Neural cell (in vitro differentiated cells): ENCODE measurements around the gene HDAC11. TPM values are rescaled to one million over a fixed set of nuclear protein-coding genes. Genes with fewer than 3 reads are reported as not detected.
"Not testable (repeated sequence)": the region's sequence is repeated elsewhere in the genome, so short reads cannot be mapped to it uniquely, and the experiment has no call there.

Source experiments
- H2AFZ ChIP-seq: fragments of 200-600, 300-800 bp; sonication (generic), shearing (Covaris generic); 2 replicates; pipeline ENCODE4 v1.6.0; 2014; ENCODE audit warnings: low read depth, mild to moderate bottlenecking, antibody characterized with exemption, low read length, moderate library complexity
- H3F3A ChIP-seq: fragments of 200-600 bp; shearing (Covaris generic); 2 replicates; pipeline ENCODE4 v1.6.1; 2016; ENCODE audit warnings: mild to moderate bottlenecking, moderate library complexity, mixed read lengths, antibody characterized with exemption, low read length; ENCODE audit not compliant: insufficient read depth, poor library complexity, severe bottlenecking
- H3K27ac ChIP-seq: fragments of 200-600, 300-800 bp; sonication (generic), shearing (Covaris generic); 2 replicates; pipeline ENCODE4 v1.5.1; 2014; ENCODE audit warnings: mild to moderate bottlenecking, low read length, moderate library complexity
- H3K27me3 ChIP-seq: fragments of 300-800, 200-600 bp; sonication (generic), shearing (Covaris generic); 2 replicates; pipeline ENCODE4 v1.6.0; 2014; ENCODE audit warnings: mild to moderate bottlenecking, low read depth, low read length, moderate library complexity; ENCODE audit not compliant: insufficient read depth
- H3K36me3 ChIP-seq: fragments of 300-800, 200-600 bp; sonication (generic), shearing (Covaris generic); 2 replicates; pipeline ENCODE4 v1.5.1; 2014; ENCODE audit warnings: mild to moderate bottlenecking, antibody characterized with exemption, low read length, moderate library complexity; ENCODE audit not compliant: insufficient read depth
- H3K4me2 ChIP-seq: fragments of 300-800, 200-600 bp; sonication (generic), shearing (Covaris generic); 2 replicates; pipeline ENCODE4 v1.6.0; 2014; ENCODE audit warnings: mild to moderate bottlenecking, low read length
- H3K4me3 ChIP-seq: fragments of 300-800, 200-600 bp; sonication (generic), shearing (Covaris generic); 2 replicates; pipeline ENCODE4 v1.5.1; 2014; ENCODE audit warnings: mild to moderate bottlenecking, low read length, moderate library complexity
- H3K79me2 ChIP-seq: fragments of 200-600 bp; shearing (Covaris generic); replicated peaks from 2 replicates; pipeline ENCODE4 v1.6.0; 2014; ENCODE audit warnings: mild to moderate bottlenecking, low read length, moderate library complexity; ENCODE audit not compliant: insufficient read depth
- H3K9ac ChIP-seq: fragments of 300-800, 200-600 bp; sonication (generic), shearing (Covaris generic); 2 replicates; pipeline ENCODE4 v1.6.1; 2016; ENCODE audit warnings: mild to moderate bottlenecking, low read length, mixed read lengths
- H3K9me2 ChIP-seq: fragments of 200-600 bp; shearing (Covaris generic); 2 replicates; pipeline ENCODE4 v1.6.1; 2016; ENCODE audit warnings: mild to moderate bottlenecking, low read length, mixed read lengths; ENCODE audit not compliant: insufficient read depth
- H3K9me3 ChIP-seq: fragments of 200-600, 300-800 bp; sonication (generic), shearing (Covaris generic); 2 replicates; pipeline ENCODE4 v1.6.1; 2016; ENCODE audit warnings: mild to moderate bottlenecking, mixed run types, low read length, moderate library complexity, mixed read lengths
- H4K20me1 ChIP-seq: fragments of 200-600 bp; shearing (Covaris generic); 2 replicates; pipeline ENCODE4 v1.6.1; 2016; ENCODE audit warnings: mild to moderate bottlenecking, mixed run types; ENCODE audit not compliant: insufficient read depth
- CTCF ChIP-seq: fragments of 450-650 bp; IDR thresholded peaks from 2 replicates; pipeline ENCODE4 v1.5.1; 2014; ENCODE audit warnings: antibody characterized with exemption, mild to moderate bottlenecking, moderate library complexity; ENCODE audit not compliant: poor library complexity, severe bottlenecking
- EP300 ChIP-seq: fragments of 450-650 bp; conservative IDR thresholded peaks from 2 replicates; pipeline ENCODE4 v1.6.1; 2014; ENCODE audit warnings: antibody characterized with exemption, mild to moderate bottlenecking, moderate library complexity; ENCODE audit not compliant: poor library complexity, severe bottlenecking
- EZH2 ChIP-seq: fragments of 200-600, 300-800 bp; shearing (Covaris generic), sonication (generic); IDR thresholded peaks from 2 replicates; pipeline ENCODE4 v1.6.1; 2014; ENCODE audit warnings: antibody characterized with exemption, low read length, borderline replicate concordance, mild to moderate bottlenecking; ENCODE audit not compliant: insufficient read depth, poor library complexity, severe bottlenecking
- MXI1 ChIP-seq: fragments of 450-650 bp; conservative IDR thresholded peaks from 2 replicates; pipeline ENCODE4 v1.6.1; 2014; ENCODE audit warnings: antibody characterized with exemption, mild to moderate bottlenecking; ENCODE audit not compliant: poor library complexity, severe bottlenecking
- POLR2AphosphoS5 ChIP-seq: IDR thresholded peaks from 2 replicates; pipeline ENCODE4 v1.6.1; 2012
- RAD21 ChIP-seq: fragments of 450-650 bp; conservative IDR thresholded peaks from 2 replicates; pipeline ENCODE4 v1.6.1; 2014; ENCODE audit warnings: antibody characterized with exemption, mild to moderate bottlenecking, moderate library complexity
- REST ChIP-seq: IDR thresholded peaks from 2 replicates; pipeline ENCODE4 v1.6.1; 2012; ENCODE audit warnings: borderline replicate concordance
- SMC3 ChIP-seq: fragments of 450-650 bp; conservative IDR thresholded peaks from 2 replicates; pipeline ENCODE4 v1.6.1; 2014; ENCODE audit warnings: antibody characterized with exemption, mild to moderate bottlenecking, moderate library complexity; ENCODE audit not compliant: poor library complexity
- TAF1 ChIP-seq: IDR thresholded peaks from 2 replicates; pipeline ENCODE4 v1.6.1; 2012; ENCODE audit warnings: low read depth
- polyA plus RNA-seq: library from polyadenylated mRNA; depleted of rRNA; stranded (reverse); fragments of >200 nt; gene quantifications from 2 replicates; pipeline ENCODE4 v1.2.3, GENCODE V29; 2014

Gene HDAC11
- polyA plus RNA-seq, 1 donor from 2014 or later = 14.8 TPM

GRCh38 chr3:13432093-13432492 is 48.0 kb upstream of the HDAC11 start:
- no peaks in the 10 kb centered on the region for H3K36me3 ChIP-seq
- H4K20me1 ChIP-seq = no peaks in the 10 kb centered on the region
- H3K27me3 ChIP-seq = no peaks in the 10 kb centered on the region
- TF ChIP-seq MXI1 (no peak), POLR2AphosphoS5 (no peak), CTCF (no peak), RAD21 (no peak), EZH2 (no peak), REST (no peak)
- no peaks in the 10 kb centered on the region for H3F3A ChIP-seq
- H3K4me2 ChIP-seq = no peak overlapping the region
- H3K9me3 ChIP-seq = no peaks in the 10 kb centered on the region
- H3K79me2 ChIP-seq = no peaks in the 10 kb centered on the region
- no peak overlapping the region for H3K27ac ChIP-seq
- H3K9ac ChIP-seq = no peak overlapping the region
- no peak overlapping the region for H2AFZ ChIP-seq
- no peak overlapping the region for H3K4me3 ChIP-seq
- no peaks in the 10 kb centered on the region for H3K9me2 ChIP-seq

DNA sequence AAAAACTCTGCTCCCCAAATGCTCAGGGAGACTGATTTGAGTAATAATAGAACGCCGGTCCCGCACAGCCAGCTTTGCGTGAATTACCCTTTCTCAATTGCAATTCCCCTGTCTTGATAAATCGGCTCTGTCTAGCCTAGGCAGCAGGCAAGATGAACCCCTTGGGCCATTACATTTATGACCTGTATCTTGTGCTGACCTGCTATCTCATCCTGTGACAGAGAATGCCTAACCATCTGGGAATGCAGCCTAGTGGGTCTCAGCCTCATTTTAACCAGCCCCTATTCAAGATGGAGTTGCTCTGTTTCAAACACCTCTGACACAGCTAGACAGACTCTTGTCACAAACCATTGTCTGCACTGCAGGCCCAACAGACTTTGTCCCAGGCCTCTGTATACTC is 46.2 kb upstream of the HDAC11 start:
- no peaks in the 10 kb centered on the region for H3K79me2 ChIP-seq
- no peaks in the 10 kb centered on the region for H3K27me3 ChIP-seq
- H3K36me3 ChIP-seq = no peaks in the 10 kb centered on the region
- H3F3A ChIP-seq = no peaks in the 10 kb centered on the region
- H4K20me1 ChIP-seq = no peaks in the 10 kb centered on the region
- no peaks in the 10 kb centered on the region for H3K9me3 ChIP-seq
- H3K9ac ChIP-seq = no peak overlapping the region
- no peaks in the 10 kb centered on the region for H3K9me2 ChIP-seq
- H3K27ac ChIP-seq = no peak overlapping the region
- H2AFZ ChIP-seq = no peak overlapping the region
- H3K4me3 ChIP-seq = no peak overlapping the region
- no peak for TF ChIP-seq POLR2AphosphoS5
- no peak for TF ChIP-seq EZH2
- TF ChIP-seq CTCF = no peak
- no peak for TF ChIP-seq TAF1
- no peak for TF ChIP-seq REST
- no peak for TF ChIP-seq EP300
- no peak for TF ChIP-seq MXI1
- TF ChIP-seq SMC3 = no peak
- no peak for TF ChIP-seq RAD21
- no peak overlapping the region for H3K4me2 ChIP-seq

- H3K36me3 ChIP-seq, H3K79me2 ChIP-seq, H3K4me2 ChIP-seq, H3K9me2 ChIP-seq, H3K4me3 ChIP-seq, H3K9me3 ChIP-seq, H2AFZ ChIP-seq, H3K9ac ChIP-seq, H4K20me1 ChIP-seq, H3K27ac ChIP-seq, H3F3A ChIP-seq, H3K27me3 ChIP-seq: not testable (repeated sequence)
Observed at GRCh38 chr3:13436213-13436612, 43.9 kb upstream of the HDAC11 start.
